Neural cell (in vitro differentiated cells): ENCODE results near the gene CNST. TPM values are rescaled to one million over a fixed set of nuclear protein-coding genes. Genes with fewer than 3 reads are reported as not detected.
A peak's percentile ranks its signal among the peaks of the same experiment; 100 is the strongest.
"Not testable (repeated sequence)": the region's sequence is repeated elsewhere in the genome, so short reads cannot be mapped to it uniquely, and the experiment has no call there.

ENCODE experiments used
- H2AFZ ChIP-seq: fragments of 200-600, 300-800 bp; sonication (generic), shearing (Covaris generic); 2 replicates; pipeline ENCODE4 v1.6.0; 2014; ENCODE audit warnings: low read depth, mild to moderate bottlenecking, antibody characterized with exemption, low read length, moderate library complexity
- H3F3A ChIP-seq: fragments of 200-600 bp; shearing (Covaris generic); 2 replicates; pipeline ENCODE4 v1.6.1; 2016; ENCODE audit warnings: mild to moderate bottlenecking, moderate library complexity, mixed read lengths, antibody characterized with exemption, low read length; ENCODE audit not compliant: insufficient read depth, poor library complexity, severe bottlenecking
- H3K27ac ChIP-seq: fragments of 200-600, 300-800 bp; sonication (generic), shearing (Covaris generic); 2 replicates; pipeline ENCODE4 v1.5.1; 2014; ENCODE audit warnings: mild to moderate bottlenecking, low read length, moderate library complexity
- H3K27me3 ChIP-seq: fragments of 300-800, 200-600 bp; sonication (generic), shearing (Covaris generic); 2 replicates; pipeline ENCODE4 v1.6.0; 2014; ENCODE audit warnings: mild to moderate bottlenecking, low read depth, low read length, moderate library complexity; ENCODE audit not compliant: insufficient read depth
- H3K36me3 ChIP-seq: fragments of 300-800, 200-600 bp; sonication (generic), shearing (Covaris generic); 2 replicates; pipeline ENCODE4 v1.5.1; 2014; ENCODE audit warnings: mild to moderate bottlenecking, antibody characterized with exemption, low read length, moderate library complexity; ENCODE audit not compliant: insufficient read depth
- H3K4me2 ChIP-seq: fragments of 300-800, 200-600 bp; sonication (generic), shearing (Covaris generic); 2 replicates; pipeline ENCODE4 v1.6.0; 2014; ENCODE audit warnings: mild to moderate bottlenecking, low read length
- H3K4me3 ChIP-seq: fragments of 300-800, 200-600 bp; sonication (generic), shearing (Covaris generic); 2 replicates; pipeline ENCODE4 v1.5.1; 2014; ENCODE audit warnings: mild to moderate bottlenecking, low read length, moderate library complexity
- H3K79me2 ChIP-seq: fragments of 200-600 bp; shearing (Covaris generic); replicated peaks from 2 replicates; pipeline ENCODE4 v1.6.0; 2014; ENCODE audit warnings: mild to moderate bottlenecking, low read length, moderate library complexity; ENCODE audit not compliant: insufficient read depth
- H3K9ac ChIP-seq: fragments of 300-800, 200-600 bp; sonication (generic), shearing (Covaris generic); 2 replicates; pipeline ENCODE4 v1.6.1; 2016; ENCODE audit warnings: mild to moderate bottlenecking, low read length, mixed read lengths
- H3K9me2 ChIP-seq: fragments of 200-600 bp; shearing (Covaris generic); 2 replicates; pipeline ENCODE4 v1.6.1; 2016; ENCODE audit warnings: mild to moderate bottlenecking, low read length, mixed read lengths; ENCODE audit not compliant: insufficient read depth
- H3K9me3 ChIP-seq: fragments of 200-600, 300-800 bp; sonication (generic), shearing (Covaris generic); 2 replicates; pipeline ENCODE4 v1.6.1; 2016; ENCODE audit warnings: mild to moderate bottlenecking, mixed run types, low read length, moderate library complexity, mixed read lengths
- H4K20me1 ChIP-seq: fragments of 200-600 bp; shearing (Covaris generic); 2 replicates; pipeline ENCODE4 v1.6.1; 2016; ENCODE audit warnings: mild to moderate bottlenecking, mixed run types; ENCODE audit not compliant: insufficient read depth
- CTCF ChIP-seq: fragments of 450-650 bp; IDR thresholded peaks from 2 replicates; pipeline ENCODE4 v1.5.1; 2014; ENCODE audit warnings: antibody characterized with exemption, mild to moderate bottlenecking, moderate library complexity; ENCODE audit not compliant: poor library complexity, severe bottlenecking
- EP300 ChIP-seq: fragments of 450-650 bp; conservative IDR thresholded peaks from 2 replicates; pipeline ENCODE4 v1.6.1; 2014; ENCODE audit warnings: antibody characterized with exemption, mild to moderate bottlenecking, moderate library complexity; ENCODE audit not compliant: poor library complexity, severe bottlenecking
- EZH2 ChIP-seq: fragments of 200-600, 300-800 bp; shearing (Covaris generic), sonication (generic); IDR thresholded peaks from 2 replicates; pipeline ENCODE4 v1.6.1; 2014; ENCODE audit warnings: antibody characterized with exemption, low read length, borderline replicate concordance, mild to moderate bottlenecking; ENCODE audit not compliant: insufficient read depth, poor library complexity, severe bottlenecking
- MXI1 ChIP-seq: fragments of 450-650 bp; conservative IDR thresholded peaks from 2 replicates; pipeline ENCODE4 v1.6.1; 2014; ENCODE audit warnings: antibody characterized with exemption, mild to moderate bottlenecking; ENCODE audit not compliant: poor library complexity, severe bottlenecking
- POLR2AphosphoS5 ChIP-seq: IDR thresholded peaks from 2 replicates; pipeline ENCODE4 v1.6.1; 2012
- RAD21 ChIP-seq: fragments of 450-650 bp; conservative IDR thresholded peaks from 2 replicates; pipeline ENCODE4 v1.6.1; 2014; ENCODE audit warnings: antibody characterized with exemption, mild to moderate bottlenecking, moderate library complexity
- REST ChIP-seq: IDR thresholded peaks from 2 replicates; pipeline ENCODE4 v1.6.1; 2012; ENCODE audit warnings: borderline replicate concordance
- SMC3 ChIP-seq: fragments of 450-650 bp; conservative IDR thresholded peaks from 2 replicates; pipeline ENCODE4 v1.6.1; 2014; ENCODE audit warnings: antibody characterized with exemption, mild to moderate bottlenecking, moderate library complexity; ENCODE audit not compliant: poor library complexity
- TAF1 ChIP-seq: IDR thresholded peaks from 2 replicates; pipeline ENCODE4 v1.6.1; 2012; ENCODE audit warnings: low read depth
- polyA plus RNA-seq: library from polyadenylated mRNA; depleted of rRNA; stranded (reverse); fragments of >200 nt; gene quantifications from 2 replicates; pipeline ENCODE4 v1.2.3, GENCODE V29; 2014

Gene CNST
- polyA plus RNA-seq, 1 donor from 2014 or later, result 26.3 TPM

- Histone ChIP-seq H3K36me3 (no peaks in the 10 kb centered on the region), H3F3A (no peaks in the 10 kb centered on the region), H3K9ac (no peak overlapping the region), H3K27me3 (no peaks in the 10 kb centered on the region), H3K9me2 (no peaks in the 10 kb centered on the region), H3K79me2 (peaks cover 8% of the 10 kb centered on the region), H4K20me1 (no peaks in the 10 kb centered on the region), H3K4me2 (no peak overlapping the region), H2AFZ (no peak overlapping the region), H3K4me3 (no peak overlapping the region), H3K27ac (no peak overlapping the region), H3K9me3 (no peaks in the 10 kb centered on the region)
- TF ChIP-seq REST (no peak), EZH2 (no peak), POLR2AphosphoS5 (no peak), EP300 (no peak), SMC3 (no peak), TAF1 (no peak), MXI1 (no peak), RAD21 (no peak)
Measured at GRCh38 chr1:246559310-246559709, 6.9 kb upstream of the CNST start.

- not testable (repeated sequence) for H3K27ac ChIP-seq, H3K36me3 ChIP-seq, H3K9ac ChIP-seq, H3F3A ChIP-seq, H4K20me1 ChIP-seq, H3K9me2 ChIP-seq, H3K9me3 ChIP-seq, H3K4me2 ChIP-seq, H3K27me3 ChIP-seq, H2AFZ ChIP-seq, H3K4me3 ChIP-seq
- H3K79me2 ChIP-seq, result peaks cover 17% of the 10 kb centered on the region
Measured at GRCh38 chr1:246560833-246561232, 5.4 kb upstream of the CNST start.

- Histone ChIP-seq H3K36me3 (no peaks in the 10 kb centered on the region), H4K20me1 (no peaks in the 10 kb centered on the region), H2AFZ (no peak overlapping the region), H3K4me3 (peak overlapping the region; percentile 92), H3K27me3 (no peaks in the 10 kb centered on the region), H3K4me2 (peak overlapping the region; percentile 70), H3K9me3 (no peaks in the 10 kb centered on the region), H3K79me2 (peaks cover 39% of the 10 kb centered on the region), H3K9me2 (no peaks in the 10 kb centered on the region), H3K27ac (peak overlapping the region; percentile 90), H3K9ac (peak overlapping the region; percentile 87), H3F3A (no peaks in the 10 kb centered on the region)
- TF ChIP-seq CTCF, result no peak
- TF ChIP-seq RAD21, result no peak
- no peak for TF ChIP-seq REST
- no peak for TF ChIP-seq EP300
- no peak for TF ChIP-seq MXI1
- TF ChIP-seq POLR2AphosphoS5, result no peak
- TF ChIP-seq SMC3, result no peak
- TF ChIP-seq TAF1, result no peak
- TF ChIP-seq EZH2, result no peak
Measured at GRCh38 chr1:246564839-246565750, 1.2 kb upstream of the CNST start.
